HG02763 (cell line): ENCODE measurements around the gene ASPN.
A peak's percentile ranks its signal among the peaks of the same experiment; 100 is the strongest.
"Not testable (repeated sequence)": the region's sequence is repeated elsewhere in the genome, so short reads cannot be mapped to it uniquely, and the experiment has no call there.

Source experiments
- ATAC-seq: cut with Tn5 transposase; IDR thresholded peaks from one replicate; pipeline ENCODE4 v1.9.1; 2021; ENCODE audit warnings: mild to moderate bottlenecking, moderate library complexity; ENCODE audit not compliant: unreplicated experiment

The ASPN gene

GRCh38 chr9:92423612-92424011 is 58.7 kb downstream of the ASPN start:
- ATAC-seq: no peak

GRCh38 chr9:92422611-92423338 is 59.5 kb downstream of the ASPN start:
- no peak for ATAC-seq

GRCh38 chr9:92414566-92414965 is 67.7 kb downstream of the ASPN start:
- ATAC-seq: no peak

GRCh38 chr9:92411157-92411556 is 71.1 kb downstream of the ASPN start:
- not testable (repeated sequence) for ATAC-seq

GRCh38 chr9:92408747-92409478 is 73.4 kb downstream of the ASPN start:
- no peak for ATAC-seq

- ATAC-seq: no peak
Measured at GRCh38 chr9:92407818-92408217, 74.5 kb downstream of the ASPN start.

- ATAC-seq: peak; percentile 57
Measured at GRCh38 chr9:92406477-92406876, 75.8 kb downstream of the ASPN start.
